ENCODE data around the gene ACTL6B.
"Not testable (repeated sequence)": the region's sequence is repeated elsewhere in the genome, so short reads cannot be mapped to it uniquely, and the experiment has no call there.

The ACTL6B gene

DNA sequence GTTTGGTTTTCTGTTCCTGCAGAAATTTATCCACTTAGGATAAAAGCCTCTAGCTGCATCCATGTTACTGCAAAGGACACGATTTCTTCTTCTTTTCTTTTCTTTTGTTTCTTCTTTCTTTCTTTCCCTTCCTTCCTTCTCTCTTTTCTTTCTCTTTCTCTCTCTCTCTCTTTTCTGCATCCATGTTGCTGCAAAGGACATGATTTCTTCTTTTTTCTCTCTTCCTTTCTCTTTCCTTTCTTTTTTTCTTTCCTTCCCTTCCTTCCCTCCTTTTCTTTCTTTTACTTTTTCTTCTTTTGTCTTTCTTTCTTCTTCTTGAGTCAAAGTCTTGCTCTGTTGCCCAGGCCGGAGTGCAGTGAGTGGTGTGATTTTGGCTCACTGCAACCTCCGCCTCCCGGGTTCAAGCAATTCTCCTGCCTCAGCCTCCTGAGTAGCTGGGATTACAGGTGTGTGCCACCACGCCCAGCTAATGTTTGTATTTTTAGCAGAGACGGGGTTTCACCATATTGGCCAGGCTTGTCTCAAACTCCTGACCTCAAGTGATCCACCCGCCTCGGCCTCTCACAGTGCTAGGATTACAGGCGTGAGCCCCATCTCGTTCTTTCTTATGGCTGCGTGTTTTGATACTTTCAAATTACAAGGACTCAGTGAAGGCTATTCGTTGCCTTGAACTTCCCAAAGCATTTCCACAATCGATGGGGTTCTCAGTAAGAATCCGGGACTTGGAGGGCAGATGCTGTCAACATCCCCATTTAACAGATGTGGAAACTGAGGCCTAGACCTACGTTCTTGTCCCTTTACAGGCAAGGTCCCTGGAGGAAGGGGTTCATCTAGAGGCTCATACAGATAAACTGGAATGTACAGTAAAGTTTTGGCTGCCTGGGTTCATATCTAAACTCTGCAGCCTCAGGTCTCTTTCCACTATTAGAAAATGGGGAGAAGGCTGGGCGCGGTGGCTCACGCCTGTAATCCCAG lies 15.4 kb upstream of the ACTL6B start:
- ChIA-PET POLR2A (interaction anchor here (0.8 kb wide), 1 partner anchor 59 kb away, joined by 3 read pairs; the partner anchor contains the start of gene MOSPD3), CTCF (no interaction called here)
- DNase-seq (ENCODE audit: extremely low spot score), result no peak
- TF ChIP-seq CTBP1 (IDR thresholded peaks at IDR 0.05; ENCODE audit: borderline replicate concordance) (no peak), FOXM1 (IDR thresholded peaks at IDR 0.05; ENCODE audit: borderline replicate concordance) (no peak), HDGF (IDR thresholded peaks at IDR 0.05; ENCODE audit: borderline replicate concordance) (no peak), L3MBTL2 (conservative IDR thresholded peaks at IDR 0.05) (no peak), LEF1 (IDR thresholded peaks at IDR 0.05; ENCODE audit: borderline replicate concordance) (no peak), ARNT (IDR thresholded peaks at IDR 0.05) (no peak), PKNOX1 (IDR thresholded peaks at IDR 0.05) (no peak), BHLHE40 (IDR thresholded peaks at IDR 0.05; ENCODE audit: borderline replicate concordance) (no peak), TARDBP (IDR thresholded peaks at IDR 0.05) (no peak), FOXA1 (IDR thresholded peaks at IDR 0.05) (no peak), SUZ12 (IDR thresholded peaks at IDR 0.05) (no peak), FOXK2 (IDR thresholded peaks at IDR 0.05) (no peak), ZNF384 (IDR thresholded peaks at IDR 0.05) (no peak), SP1 (IDR thresholded peaks at IDR 0.05) (no peak), NFRKB (IDR thresholded peaks at IDR 0.05) (no peak), ELF4 (IDR thresholded peaks at IDR 0.05) (no peak)

- CTCF ChIA-PET, result interaction anchor here (0.7 kb wide), 1 partner anchor 21 kb away, joined by 3 read pairs; no protein-coding TSS in a partner anchor
- TF ChIP-seq HDGF (IDR thresholded peaks at IDR 0.05; ENCODE audit: borderline replicate concordance), result no peak
- DNase-seq (ENCODE audit: extremely low spot score), result no peak
- POLR2A ChIA-PET, result interaction anchor here (0.9 kb wide), 1 partner anchor 36 kb away, joined by 3 read pairs; the partner anchor contains the start of gene POP7
Observed at GRCh38 chr7:100670074-100670473, 13.8 kb upstream of the ACTL6B start.

DNA sequence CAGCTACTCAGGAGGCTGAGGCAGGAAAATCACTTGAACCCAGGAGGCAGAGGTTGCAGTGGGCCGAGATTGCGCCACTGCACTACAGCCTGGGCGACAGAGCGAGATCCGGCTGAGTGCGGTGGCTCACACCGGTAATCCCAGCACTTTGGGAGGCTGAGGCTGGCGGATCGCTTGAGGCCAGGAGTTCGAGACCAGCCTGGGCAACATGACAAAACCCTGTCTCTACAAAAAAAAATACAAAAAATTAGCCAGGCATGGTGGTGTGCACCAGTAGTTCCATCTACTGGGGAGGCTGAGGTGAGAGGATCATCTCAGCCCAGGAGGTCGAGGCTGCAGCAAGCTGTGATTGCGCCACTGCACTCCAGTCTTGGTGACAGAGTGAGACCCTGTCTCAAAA lies 12.9 kb upstream of the ACTL6B start:
- DNase-seq (ENCODE audit: extremely low spot score); POLR2A ChIA-PET; CTCF ChIA-PET: not testable (repeated sequence)

GRCh38 chr7:100668069-100668449 lies 11.8 kb upstream of the ACTL6B start:
- TF ChIP-seq FOXK2 (IDR thresholded peaks at IDR 0.05) (no peak), CTBP1 (IDR thresholded peaks at IDR 0.05; ENCODE audit: borderline replicate concordance) (no peak), BHLHE40 (IDR thresholded peaks at IDR 0.05; ENCODE audit: borderline replicate concordance) (no peak), ZNF384 (IDR thresholded peaks at IDR 0.05) (no peak), LEF1 (IDR thresholded peaks at IDR 0.05; ENCODE audit: borderline replicate concordance) (no peak), FOXA1 (IDR thresholded peaks at IDR 0.05) (no peak), FOXM1 (IDR thresholded peaks at IDR 0.05; ENCODE audit: borderline replicate concordance) (no peak), SP1 (IDR thresholded peaks at IDR 0.05) (no peak), TARDBP (IDR thresholded peaks at IDR 0.05) (no peak), NFRKB (IDR thresholded peaks at IDR 0.05) (no peak), SUZ12 (IDR thresholded peaks at IDR 0.05) (no peak), L3MBTL2 (conservative IDR thresholded peaks at IDR 0.05) (no peak), ELF4 (IDR thresholded peaks at IDR 0.05) (no peak), ARNT (IDR thresholded peaks at IDR 0.05) (no peak), HDGF (IDR thresholded peaks at IDR 0.05; ENCODE audit: borderline replicate concordance) (no peak), PKNOX1 (IDR thresholded peaks at IDR 0.05) (no peak)
- ChIA-PET CTCF (interaction anchor here (0.7 kb wide), 1 partner anchor 22 kb away, joined by 3 read pairs; no protein-coding TSS in a partner anchor), POLR2A (no interaction called here)
- DNase-seq (ENCODE audit: extremely low spot score), result no peak

DNA sequence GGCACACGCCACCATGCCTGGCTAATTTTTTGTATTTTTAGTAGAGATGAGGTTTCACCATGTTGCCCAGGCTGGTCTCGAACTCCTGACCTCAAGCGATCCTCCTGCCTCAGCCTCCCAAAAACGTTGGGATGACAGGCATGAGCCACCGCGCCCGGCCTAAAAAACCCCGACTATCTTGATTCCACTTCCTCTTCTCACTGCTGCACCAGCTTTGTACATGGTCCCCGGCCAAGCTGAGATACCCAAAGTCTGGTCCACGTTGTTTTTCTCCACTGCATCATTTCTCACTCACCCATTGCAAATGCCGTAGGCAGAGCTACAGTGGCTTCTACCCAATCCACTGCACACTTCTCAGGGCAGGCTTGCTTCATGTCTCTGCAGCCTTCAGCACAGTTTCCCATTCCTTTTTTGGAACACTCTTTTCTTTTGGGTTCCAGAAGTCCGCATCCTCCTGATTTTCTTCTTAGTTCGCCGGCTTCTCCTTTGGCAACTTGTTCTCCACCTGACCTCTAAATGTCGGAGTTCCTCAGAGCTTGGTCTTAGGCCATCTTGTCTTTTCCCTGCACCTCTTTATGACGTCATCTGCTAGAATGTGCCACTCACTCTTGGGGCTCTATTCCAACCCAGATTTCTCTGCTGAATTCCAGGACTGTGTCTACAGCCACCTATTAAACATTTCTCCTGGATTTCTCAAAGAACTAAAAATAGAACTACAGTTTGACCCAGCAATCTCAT lies 11.3 kb upstream of the ACTL6B start:
- DNase-seq (ENCODE audit: extremely low spot score), result no peak
- POLR2A ChIA-PET, result no interaction called here
- CTCF ChIA-PET, result interaction anchor here (0.7 kb wide), 1 partner anchor 23 kb away, joined by 3 read pairs; no protein-coding TSS in a partner anchor
- TF ChIP-seq LEF1 (IDR thresholded peaks at IDR 0.05; ENCODE audit: borderline replicate concordance) (no peak), SP1 (IDR thresholded peaks at IDR 0.05) (no peak)

DNA sequence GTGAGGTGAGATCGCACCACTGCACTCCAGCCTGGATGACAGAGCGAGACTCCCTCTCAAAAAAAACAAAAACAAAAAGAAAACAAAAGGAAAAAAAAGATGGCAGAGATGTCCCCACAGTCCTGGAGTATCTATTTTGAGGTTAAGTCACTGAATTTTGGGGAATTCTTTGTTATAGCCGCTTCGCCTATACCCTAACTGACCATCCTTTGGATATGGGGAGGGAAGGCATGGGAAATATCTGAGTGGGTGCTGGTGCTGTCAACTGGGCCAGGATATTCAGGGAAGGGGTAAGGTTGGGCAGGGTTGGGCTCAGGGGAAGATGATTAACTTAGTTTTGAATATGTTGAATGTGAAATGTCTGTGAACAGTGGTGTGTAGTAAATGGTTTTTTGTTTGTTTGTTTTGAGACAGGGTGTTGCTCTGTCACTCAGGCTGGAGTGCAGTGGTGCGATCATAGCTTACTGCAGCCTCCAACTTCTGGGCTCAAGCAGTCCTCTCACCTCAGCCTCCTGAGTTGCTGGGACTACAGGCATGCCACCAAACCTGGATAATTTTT lies 9.0 kb upstream of the ACTL6B start:
- TF ChIP-seq BHLHE40 (IDR thresholded peaks at IDR 0.05; ENCODE audit: borderline replicate concordance) (no peak), L3MBTL2 (conservative IDR thresholded peaks at IDR 0.05) (no peak), PKNOX1 (IDR thresholded peaks at IDR 0.05) (no peak), FOXK2 (IDR thresholded peaks at IDR 0.05) (no peak), ARNT (IDR thresholded peaks at IDR 0.05) (no peak), SUZ12 (IDR thresholded peaks at IDR 0.05) (no peak), CTBP1 (IDR thresholded peaks at IDR 0.05; ENCODE audit: borderline replicate concordance) (no peak), ZNF384 (IDR thresholded peaks at IDR 0.05) (no peak), HDGF (IDR thresholded peaks at IDR 0.05; ENCODE audit: borderline replicate concordance) (no peak), ELF4 (IDR thresholded peaks at IDR 0.05) (no peak), SP1 (IDR thresholded peaks at IDR 0.05) (no peak), TARDBP (IDR thresholded peaks at IDR 0.05) (no peak)
- DNase-seq (ENCODE audit: extremely low spot score), result no peak
- ChIA-PET POLR2A (interaction anchor here (1.0 kb wide), 1 partner anchor 8 kb away, joined by 3 read pairs; the partner anchor contains the start of gene GNB2), CTCF (interaction anchor here (0.6 kb wide), 1 partner anchor 473 kb away, joined by 4 read pairs; no protein-coding TSS in a partner anchor)

GRCh38 chr7:100662194-100662776 lies 6.0 kb upstream of the ACTL6B start:
- POLR2A ChIA-PET, result interaction anchor here (0.9 kb wide), 1 partner anchor 36 kb away, joined by 3 read pairs; no protein-coding TSS in a partner anchor
- DNase-seq (ENCODE audit: extremely low spot score); CTCF ChIA-PET: not testable (repeated sequence)

Measured in HEK293T (cell line).